K562 (cell line): Measurements from ENCODE around the gene EPHA10. TPM values are rescaled to one million over a fixed set of nuclear protein-coding genes. Genes with fewer than 3 reads are reported as not detected.
"Not testable (repeated sequence)": the region's sequence is repeated elsewhere in the genome, so short reads cannot be mapped to it uniquely, and the experiment has no call there.

Source experiments
- ATAC-seq: fragments of 200-7000 bp; cut with Tn5 transposase; 3 replicates; pipeline ENCODE4 v1.9.1; 2020; ENCODE audit warnings: moderate library complexity
- BruUV-seq: library from RNA; stranded (reverse); fragments of 400-500 nt; replicated peaks from 2 replicates; lab custom pipeline; 2021; lab: Mats Ljungman, UMichigan
- CTCF ChIA-PET: fragments of 300-600 bp; formaldehyde crosslinking; extraction: SDS; loops from one replicate; lab custom pipeline; 2021; ENCODE audit warnings: low intra/inter-chr PET ratio; lab: Yijun Ruan, JAX
- POLR2A ChIA-PET: fragments of 300-600, 350-650 bp; sonication (Branson Sonifier 250); formaldehyde crosslinking; extraction: SDS; loops from one replicate; lab custom pipeline; 2021; ENCODE audit warnings: antibody characterized with exemption, inconsistent platforms; lab: Yijun Ruan, JAX
- DNase-seq, 4 experiments: peaks; one replicate each; pipeline versions ENCODE4 v3.0.0 to v3.0.0-alpha.2; 2011 to 2018; ENCODE audit warnings: low spot score in 3 of 4, mixed read lengths in 3 of 4; ENCODE audit errors: extremely low read depth in 1 of 4
- FAIRE-seq: peaks from 2 replicates; lab custom pipeline; 2011; peaks lifted over from hg19 to GRCh38; lab: Jason Lieb, UNC
- H2AFZ ChIP-seq: 2 replicates; pipeline ENCODE4 v1.6.0; 2011; ENCODE audit warnings: low read depth, low read length, control low read depth, inconsistent platforms
- H3K27ac ChIP-seq: fragments of 200-600 bp; 3 replicates; pipeline ENCODE4 v1.8.0; 2011; ENCODE audit warnings: low read depth, mild to moderate bottlenecking, control low read depth, inconsistent platforms, low read length, moderate library complexity, mixed read lengths; ENCODE audit errors: extremely low read depth
- H3K27me3 ChIP-seq, 2 experiments: fragments of 300-600 bp in 1 of 2; 2 replicates in 1 of 2; 3 replicates in 1 of 2; pipeline versions ENCODE4 v1.6.0 to v1.8.0; 2011; ENCODE audit warnings: inconsistent platforms in 2 of 2, low read length in 2 of 2, mild to moderate bottlenecking in 1 of 2, mixed read lengths in 1 of 2, moderate library complexity in 1 of 2; ENCODE audit not compliant: control insufficient read depth in 2 of 2, insufficient read depth in 2 of 2
- H3K36me3 ChIP-seq: fragments of 300-600 bp; 3 replicates; pipeline ENCODE4 v1.8.0; 2011; ENCODE audit warnings: mild to moderate bottlenecking, low read length, inconsistent platforms; ENCODE audit not compliant: control insufficient read depth, insufficient read depth
- H3K4me1 ChIP-seq, 2 experiments: fragments of 200-600 bp in 1 of 2; replicated peaks in 1 of 2; 2 replicates in 1 of 2; 3 replicates in 1 of 2; pipeline versions ENCODE4 v1.5.1 to v1.8.0; 2011; ENCODE audit warnings: inconsistent platforms in 2 of 2, low read length in 2 of 2, mild to moderate bottlenecking in 1 of 2, mixed read lengths in 1 of 2, moderate library complexity in 1 of 2; ENCODE audit not compliant: control insufficient read depth in 2 of 2, insufficient read depth in 2 of 2
- H3K4me2 ChIP-seq: 2 replicates; pipeline ENCODE4 v1.6.1; 2011; ENCODE audit warnings: low read length, control low read depth, inconsistent platforms, mixed read lengths; ENCODE audit not compliant: insufficient read depth
- H3K4me3 ChIP-seq: fragments of 200-600 bp; sonication (generic), shearing (Covaris generic); 2 replicates; pipeline ENCODE4 v1.5.1; 2016; ENCODE audit warnings: control low read depth, inconsistent platforms
- H3K79me2 ChIP-seq: fragments of 200-600 bp; 3 replicates; pipeline ENCODE4 v1.8.0; 2011; ENCODE audit warnings: low read length, inconsistent platforms; ENCODE audit not compliant: control insufficient read depth, insufficient read depth
- H3K9ac ChIP-seq, 2 experiments: 2 replicates each; pipeline versions ENCODE4 v1.6.0 to v1.6.1; 2011; ENCODE audit warnings: low read depth in 2 of 2, low read length in 2 of 2, control low read depth in 1 of 2, inconsistent platforms in 1 of 2, mild to moderate bottlenecking in 1 of 2, mixed read lengths in 1 of 2; ENCODE audit not compliant: insufficient read depth in 1 of 2
- H3K9me1 ChIP-seq: one replicate; pipeline ENCODE4 v1.6.0; 2011; ENCODE audit warnings: inconsistent platforms, mild to moderate bottlenecking, low read length, moderate library complexity; ENCODE audit not compliant: control insufficient read depth, insufficient read depth
- H3K9me3 ChIP-seq: replicated peaks from 2 replicates; pipeline ENCODE4 v1.5.1; 2011; ENCODE audit warnings: low read depth, low read length, inconsistent platforms; ENCODE audit not compliant: control insufficient read depth, insufficient read depth
- H4K20me1 ChIP-seq: replicated peaks from 2 replicates; pipeline ENCODE4 v1.6.1; 2011; ENCODE audit warnings: low read length, inconsistent platforms, mixed read lengths; ENCODE audit not compliant: control insufficient read depth, insufficient read depth
- REST ChIP-seq, 2 experiments: fragments of 450-650 bp; formaldehyde crosslinking in 1 of 2; IDR thresholded peaks; 2 replicates each; pipeline versions ENCODE4 v1.4.0 to v1.6.1; 2014 to 2020; ENCODE audit warnings: mild to moderate bottlenecking in 2 of 2, borderline replicate concordance in 1 of 2, low read depth in 1 of 2
- WHSC1 ChIP-seq: IDR thresholded peaks from one replicate; pipeline ENCODE4 v1.6.1; 2012; ENCODE audit warnings: low read length, control low read depth, inconsistent platforms
- WGBS: fragments of 100-300 bp; shearing (Covaris generic); methylation state at CpG from one replicate; pipeline ENCODE4 v1.1.6; 2016; ENCODE audit warnings: low coverage, mixed read lengths; ENCODE audit not compliant: insufficient coverage; ENCODE audit errors: missing lambda C conversion rate; 5-methylcytosine and 5-hydroxymethylcytosine counted together
- in situ Hi-C: fragments of 300-500 bp; cut with MboI; formaldehyde crosslinking; loops from 4 replicates; pipeline ENCODE4 v1.15.0; 2018; ENCODE audit warnings: inconsistent platforms, mixed read lengths
- intact Hi-C: fragments of 100-400 bp; cut with micrococcal nuclease; formaldehyde crosslinking; loops from 2 replicates; pipeline ENCODE4 v1.14.2; 2022
- polyA plus RNA-seq, 8 experiments: library from polyadenylated mRNA; depleted of rRNA in 4 of 8; stranded (reverse) in 5 of 8; unstranded in 3 of 8; fragments of >200 nt; fragmentation: Nextera tagmentation in 2 of 8; fragmentation: Illumina TruSeq in 1 of 8; extraction: Ambion mirVana in 2 of 8; extraction: Trizol in 1 of 8; gene quantifications; 2 replicates each; pipeline versions ENCODE4 v1.2.1 to v1.2.3, GENCODE V29; 2011 to 2014; ENCODE audit warnings: inconsistent platforms in 1 of 8, missing spikeins in 1 of 8
- total RNA-seq, 7 experiments: library from RNA; depleted of rRNA in 6 of 7; stranded (reverse); fragments of >200 nt in 6 of 7; fragmentation: Illumina TruSeq in 2 of 7; extraction: Trizol in 2 of 7; gene quantifications; 2 replicates each; pipeline versions ENCODE4 v1.2.1 to v1.2.3, GENCODE V29; 2011 to 2021; ENCODE audit warnings: low replicate concordance in 1 of 7

EPHA10 gene
- total and polyA plus RNA-seq, 9 of the 15 experiments (the other 6 are each of a cell fraction or from before 2014, with no cell fraction given): 0.03 TPM; not detected in 8

DNA sequence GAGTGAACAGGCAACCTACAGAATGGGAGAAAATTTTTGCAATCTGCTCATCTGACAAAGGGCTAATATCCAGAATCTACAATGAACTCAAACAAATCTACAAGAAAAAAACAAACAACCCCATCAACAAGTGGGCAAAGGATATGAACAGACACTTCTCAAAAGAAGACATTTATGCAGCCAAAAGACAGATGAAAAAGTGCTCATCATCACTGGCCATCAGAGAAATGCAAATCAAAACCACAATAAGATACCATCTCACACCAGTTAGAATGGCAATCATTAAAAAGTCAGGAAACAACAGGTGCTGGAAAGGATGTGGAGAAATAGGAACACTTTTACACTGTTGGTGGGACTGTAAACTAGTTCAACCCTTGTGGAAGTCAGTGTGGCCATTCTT lies 6.5 kb upstream of the EPHA10 start:
- intact Hi-C loops, H4K20me1 ChIP-seq, POLR2A ChIA-PET, H3K36me3 ChIP-seq, H2AFZ ChIP-seq, H3K4me1 ChIP-seq, H3K4me3 ChIP-seq, H3K27ac ChIP-seq, H3K27me3 ChIP-seq, CTCF ChIA-PET, H3K4me2 ChIP-seq, in situ Hi-C loops, DNase-seq, BruUV-seq, H3K9ac ChIP-seq, ATAC-seq, H3K9me3 ChIP-seq, FAIRE-seq, H3K9me1 ChIP-seq, H3K79me2 ChIP-seq: not testable (repeated sequence)

DNA sequence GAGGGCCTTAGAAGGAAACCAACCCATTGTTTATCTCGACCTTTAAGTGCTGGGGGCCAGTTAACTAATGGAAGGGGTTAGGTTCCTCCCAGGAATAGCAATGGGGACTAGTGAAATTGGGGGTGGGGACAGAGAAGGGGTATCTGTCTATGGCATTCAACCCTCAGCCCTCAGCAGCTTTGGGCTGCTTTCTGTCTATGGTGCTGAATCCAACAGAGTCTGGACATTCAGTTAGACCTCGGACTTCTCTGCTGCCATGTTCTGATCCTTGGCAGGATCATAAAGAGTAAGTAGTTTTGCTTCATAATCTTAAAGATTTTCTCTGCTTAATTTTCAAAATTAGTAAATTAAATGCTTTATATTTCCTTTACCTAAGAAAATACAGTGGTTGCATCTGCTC lies 2.6 kb upstream of the EPHA10 start:
- ATAC-seq: no peak
- no peak for TF ChIP-seq WHSC1
- TF ChIP-seq REST (IDR thresholded peaks at IDR 0.05; ENCODE audit: borderline replicate concordance): peak; percentile 20; the same call in 1 of the 2 replicates
- no peak for TF ChIP-seq REST (CRISPR knock-in tag; IDR thresholded peaks at IDR 0.05; ENCODE audit: low read depth)
- ChIA-PET POLR2A (interaction anchor here (0.9 kb wide), 1 partner anchor 16 kb away, joined by 3 read pairs; no protein-coding TSS in a partner anchor), CTCF (no interaction called here)
- no peak overlapping the region for H3K9ac ChIP-seq
- H4K20me1 ChIP-seq: peaks cover 11% of the 10 kb centered on the region
- no peaks in the 10 kb centered on the region for H3K9me3 ChIP-seq
- H3K27ac ChIP-seq: no peak overlapping the region
- no peak for FAIRE-seq
- no peak for DNase-seq
- H3K4me2 ChIP-seq: no peak overlapping the region
- H3K36me3 ChIP-seq: no peaks in the 10 kb centered on the region
- peaks cover 0 to 25% of the 10 kb centered on the region in 2 experiments; a peak in 3 of 5 replicates for H3K4me1 ChIP-seq
- 0% methylated on average over 2 of the region's 2 CpGs for WGBS
- in situ Hi-C loops (no loop called here), intact Hi-C loops (loop anchor here (10.0 kb wide), 1 partner anchor 163 kb away; no protein-coding TSS in a partner anchor)
- no peak overlapping the region for H2AFZ ChIP-seq
- H3K27me3 ChIP-seq: peaks cover 24 to 29% of the 10 kb centered on the region in 2 experiments
- no peaks in the 10 kb centered on the region for H3K79me2 ChIP-seq
- H3K9me1 ChIP-seq: no peaks in the 10 kb centered on the region
- no TSS peak for BruUV-seq
- H3K4me3 ChIP-seq: no peak overlapping the region
